Measurements from ENCODE around the gene TST. TPM values are rescaled to one million over a fixed set of nuclear protein-coding genes. Genes with fewer than 3 reads are reported as not detected.
A peak's percentile ranks its signal among the peaks of the same experiment; 100 is the strongest.

The TST gene
- polyA plus RNA-seq (2012; ENCODE audit: missing spikeins): 4.9 TPM

- TF ChIP-seq POLR2A (IDR thresholded peaks at IDR 0.05; ENCODE audit: low read depth, low read length) (peak; percentile 45; the same call in 1 of the 2 replicates), TAF1 (IDR thresholded peaks at IDR 0.05; ENCODE audit: borderline replicate concordance, low read depth, low read length) (peak; percentile 49; the same call in 1 of the 2 replicates), POLR2AphosphoS5 (IDR thresholded peaks at IDR 0.05; ENCODE audit: low read depth, low read length) (no peak)
- FAIRE-seq: peak; percentile 95
- DNase-seq (ENCODE audit: insufficient read length): peak; percentile 69
Measured at GRCh38 chr22:37019309-37020191, at the start of gene TST, which contains the start of gene MPST. TSS of gene TST (minus strand) at chr22:37019447. CDS start at chr22:37018732, 715 bp downstream. TSS of gene MPST (plus strand) at chr22:37019742. CDS start at chr22:37019837, 95 bp downstream.

- FAIRE-seq (no peak), DNase-seq (ENCODE audit: insufficient read length) (no peak)
- TF ChIP-seq POLR2AphosphoS5 (IDR thresholded peaks at IDR 0.05; ENCODE audit: low read depth, low read length): no peak
- no peak for TF ChIP-seq TAF1 (IDR thresholded peaks at IDR 0.05; ENCODE audit: borderline replicate concordance, low read depth, low read length)
- TF ChIP-seq POLR2A (IDR thresholded peaks at IDR 0.05; ENCODE audit: low read depth, low read length): no peak
Measured at GRCh38 chr22:37068859-37069258, 49.6 kb upstream of the TST start.

GRCh38 chr22:37067428-37067827, 48.2 kb upstream of the TST start:
- FAIRE-seq (no peak), DNase-seq (ENCODE audit: insufficient read length) (no peak)
- TF ChIP-seq TAF1 (IDR thresholded peaks at IDR 0.05; ENCODE audit: borderline replicate concordance, low read depth, low read length) (no peak), POLR2A (IDR thresholded peaks at IDR 0.05; ENCODE audit: low read depth, low read length) (no peak), POLR2AphosphoS5 (IDR thresholded peaks at IDR 0.05; ENCODE audit: low read depth, low read length) (no peak)

- no peak for FAIRE-seq
- DNase-seq (ENCODE audit: insufficient read length): no peak
- TF ChIP-seq POLR2A (IDR thresholded peaks at IDR 0.05; ENCODE audit: low read depth, low read length) (no peak), POLR2AphosphoS5 (IDR thresholded peaks at IDR 0.05; ENCODE audit: low read depth, low read length) (no peak)
Measured at GRCh38 chr22:37065961-37066360, 46.7 kb upstream of the TST start.

- DNase-seq (ENCODE audit: insufficient read length) (no peak), FAIRE-seq (no peak)
- no peak for TF ChIP-seq POLR2A (IDR thresholded peaks at IDR 0.05; ENCODE audit: low read depth, low read length)
- TF ChIP-seq TAF1 (IDR thresholded peaks at IDR 0.05; ENCODE audit: borderline replicate concordance, low read depth, low read length): no peak
Measured at GRCh38 chr22:37065180-37065579, 45.9 kb upstream of the TST start.

- no peak for TF ChIP-seq POLR2A (IDR thresholded peaks at IDR 0.05; ENCODE audit: low read depth, low read length)
- TF ChIP-seq TAF1 (IDR thresholded peaks at IDR 0.05; ENCODE audit: borderline replicate concordance, low read depth, low read length): no peak
- no peak for TF ChIP-seq POLR2AphosphoS5 (IDR thresholded peaks at IDR 0.05; ENCODE audit: low read depth, low read length)
- FAIRE-seq: no peak
Measured at GRCh38 chr22:37064553-37064952, 45.3 kb upstream of the TST start.

GRCh38 chr22:37063431-37064420, 44.5 kb upstream of the TST start:
- no peak for TF ChIP-seq TAF1 (IDR thresholded peaks at IDR 0.05; ENCODE audit: borderline replicate concordance, low read depth, low read length)
- no peak for TF ChIP-seq POLR2AphosphoS5 (IDR thresholded peaks at IDR 0.05; ENCODE audit: low read depth, low read length)
- TF ChIP-seq POLR2A (IDR thresholded peaks at IDR 0.05; ENCODE audit: low read depth, low read length): no peak
- FAIRE-seq (no peak), DNase-seq (ENCODE audit: insufficient read length) (no peak)

More at GRCh38 chr22:37064553-37064952, 45.3 kb upstream of the TST start:
- DNase-seq (ENCODE audit: insufficient read length): no peak

- FAIRE-seq: no peak
- no peak for DNase-seq (ENCODE audit: insufficient read length)
- TF ChIP-seq TAF1 (IDR thresholded peaks at IDR 0.05; ENCODE audit: borderline replicate concordance, low read depth, low read length): no peak
- no peak for TF ChIP-seq POLR2A (IDR thresholded peaks at IDR 0.05; ENCODE audit: low read depth, low read length)
- TF ChIP-seq POLR2AphosphoS5 (IDR thresholded peaks at IDR 0.05; ENCODE audit: low read depth, low read length): no peak
Measured at GRCh38 chr22:37062702-37063381, 43.6 kb upstream of the TST start.

GRCh38 chr22:37062376-37062675, 43.1 kb upstream of the TST start:
- FAIRE-seq (no peak), DNase-seq (ENCODE audit: insufficient read length) (no peak)
- TF ChIP-seq POLR2A (IDR thresholded peaks at IDR 0.05; ENCODE audit: low read depth, low read length) (no peak), POLR2AphosphoS5 (IDR thresholded peaks at IDR 0.05; ENCODE audit: low read depth, low read length) (no peak), TAF1 (IDR thresholded peaks at IDR 0.05; ENCODE audit: borderline replicate concordance, low read depth, low read length) (no peak)

- DNase-seq (ENCODE audit: insufficient read length) (no peak), FAIRE-seq (no peak)
- TF ChIP-seq POLR2A (IDR thresholded peaks at IDR 0.05; ENCODE audit: low read depth, low read length) (no peak), TAF1 (IDR thresholded peaks at IDR 0.05; ENCODE audit: borderline replicate concordance, low read depth, low read length) (no peak), POLR2AphosphoS5 (IDR thresholded peaks at IDR 0.05; ENCODE audit: low read depth, low read length) (no peak)
Measured at GRCh38 chr22:37061611-37062375, 42.5 kb upstream of the TST start.

All from GM12892 (cell line).